HuH-7 (cell line): ENCODE results near the gene ZNF277.
"Not testable (repeated sequence)": the region's sequence is repeated elsewhere in the genome, so short reads cannot be mapped to it uniquely, and the experiment has no call there.

Source experiments
- DNase-seq: peaks from one replicate; pipeline ENCODE4 v3.0.0; 2011; ENCODE audit warnings: low spot score

ZNF277 gene

DNA sequence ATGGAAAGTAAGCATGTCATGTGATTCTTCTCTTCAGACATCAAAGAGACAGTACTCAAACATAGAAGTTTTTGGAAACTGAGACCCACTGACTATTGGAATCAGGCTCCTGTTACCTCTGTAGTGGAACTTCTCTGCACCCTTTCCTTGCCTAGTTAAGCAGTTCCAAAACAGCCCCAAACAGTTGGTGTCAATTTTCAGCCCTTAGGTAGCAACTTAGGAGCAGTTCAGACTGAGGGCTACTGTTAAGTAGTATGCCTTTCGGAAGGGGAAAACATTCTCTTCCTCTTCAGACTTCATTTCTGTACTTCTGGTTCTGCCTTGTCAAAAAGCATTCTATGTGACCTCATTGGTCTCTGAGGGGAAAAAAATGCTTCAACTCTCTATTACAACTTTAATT, 85.7 kb downstream of the ZNF277 start:
- DNase-seq, result no peak

DNA sequence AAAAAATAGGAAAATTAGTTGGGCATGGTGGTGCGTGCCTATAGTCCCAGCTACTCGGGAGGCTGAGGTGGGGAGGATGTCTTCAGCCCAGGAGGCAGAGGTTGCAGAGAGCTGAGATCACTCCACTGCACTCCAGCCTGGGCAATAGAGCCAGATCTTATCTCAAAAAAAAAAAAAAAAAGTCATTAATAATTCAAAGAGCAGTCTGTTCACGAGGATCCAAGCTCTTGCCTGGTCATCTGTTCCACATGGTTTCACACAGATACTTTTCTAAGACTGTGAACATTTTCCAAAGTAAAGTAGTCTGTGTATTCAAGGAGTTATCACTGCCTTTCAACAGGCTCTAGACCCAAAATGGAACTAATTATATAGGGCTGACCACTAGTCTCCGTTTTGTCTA, 86.9 kb downstream of the ZNF277 start:
- DNase-seq, result no peak

DNA sequence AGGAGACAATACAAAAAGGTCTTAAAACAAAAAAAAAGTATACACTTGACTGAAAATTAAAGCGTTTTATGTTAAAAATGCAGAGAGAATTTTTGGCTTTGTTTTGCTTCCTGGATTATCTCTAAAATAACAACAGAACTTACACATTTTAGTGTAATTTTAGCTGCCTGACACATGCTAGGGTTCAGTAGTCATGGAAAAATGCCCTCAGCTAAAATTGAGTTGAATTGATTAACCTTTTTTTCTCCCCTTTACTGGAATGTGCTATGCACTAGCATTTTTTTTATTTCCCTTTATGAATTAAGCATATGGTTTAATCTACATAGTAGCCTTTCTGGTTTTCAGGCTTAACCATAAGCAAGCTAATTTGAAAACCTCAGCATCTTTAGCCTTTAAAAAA, 89.9 kb downstream of the ZNF277 start:
- DNase-seq, result no peak

DNA sequence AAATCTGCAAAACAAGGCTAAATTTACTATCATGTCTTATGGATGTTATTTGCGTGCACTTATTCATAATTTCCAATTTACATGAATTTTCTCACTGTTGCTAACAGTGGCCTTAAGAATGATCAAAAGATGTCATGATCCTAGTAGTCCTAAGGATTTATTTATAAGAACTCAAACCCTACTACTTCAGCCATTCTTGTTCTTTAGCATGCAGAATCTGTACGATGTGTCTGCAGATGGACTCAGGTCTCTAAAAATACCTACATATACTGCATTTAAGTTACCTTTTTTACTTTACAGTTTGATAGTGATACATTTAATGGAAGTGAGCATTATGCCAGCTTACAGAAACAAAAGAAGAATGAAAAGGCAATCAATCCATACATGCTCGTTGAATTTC, 91.2 kb downstream of the ZNF277 start:
- no peak for DNase-seq

DNA sequence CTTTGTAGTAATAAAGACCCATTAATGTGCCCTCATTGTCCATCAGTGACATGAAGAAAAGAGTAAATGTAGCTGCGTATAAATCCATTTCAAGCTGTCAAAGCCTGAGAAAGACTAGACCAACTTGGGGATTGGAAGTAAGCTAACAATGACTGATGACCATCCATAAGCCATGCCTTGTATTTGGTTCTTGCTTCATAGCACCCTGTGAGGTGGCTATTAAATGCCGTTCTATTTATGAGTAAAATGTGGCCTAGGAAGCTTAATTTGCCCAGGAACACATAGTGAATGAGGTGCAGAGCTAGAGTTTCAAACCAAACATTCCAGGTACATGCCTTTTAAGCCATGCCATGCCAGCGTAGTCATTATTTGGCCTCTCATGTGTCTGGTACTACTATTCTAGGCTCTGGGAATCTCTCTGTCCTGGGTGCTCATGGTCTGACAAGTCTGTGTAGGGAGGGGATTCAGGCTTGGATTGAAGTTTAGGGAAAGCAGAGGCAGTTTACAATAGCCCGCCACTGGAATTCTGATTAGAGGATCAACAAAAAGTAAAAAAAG, 92.1 kb downstream of the ZNF277 start:
- no peak for DNase-seq

DNA sequence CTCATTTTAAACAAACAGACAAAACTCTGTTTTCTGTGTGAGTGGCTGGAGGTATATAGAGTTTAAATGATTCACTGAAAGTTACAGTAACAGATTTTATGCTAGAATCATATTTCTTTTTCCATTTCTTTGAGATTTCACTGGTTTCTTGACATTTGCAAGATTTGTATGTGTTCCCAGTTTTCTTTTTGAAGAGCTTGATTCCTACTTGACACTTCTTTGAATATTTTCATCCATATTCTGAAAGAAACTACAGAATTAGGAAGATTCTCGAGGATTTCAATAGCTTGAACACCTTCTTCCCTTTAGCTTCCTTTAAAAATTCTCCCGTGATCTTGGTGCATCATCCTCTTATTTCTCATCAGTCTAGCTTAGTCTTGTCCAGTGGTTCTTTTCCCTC, 93.6 kb downstream of the ZNF277 start:
- DNase-seq, result no peak

DNA sequence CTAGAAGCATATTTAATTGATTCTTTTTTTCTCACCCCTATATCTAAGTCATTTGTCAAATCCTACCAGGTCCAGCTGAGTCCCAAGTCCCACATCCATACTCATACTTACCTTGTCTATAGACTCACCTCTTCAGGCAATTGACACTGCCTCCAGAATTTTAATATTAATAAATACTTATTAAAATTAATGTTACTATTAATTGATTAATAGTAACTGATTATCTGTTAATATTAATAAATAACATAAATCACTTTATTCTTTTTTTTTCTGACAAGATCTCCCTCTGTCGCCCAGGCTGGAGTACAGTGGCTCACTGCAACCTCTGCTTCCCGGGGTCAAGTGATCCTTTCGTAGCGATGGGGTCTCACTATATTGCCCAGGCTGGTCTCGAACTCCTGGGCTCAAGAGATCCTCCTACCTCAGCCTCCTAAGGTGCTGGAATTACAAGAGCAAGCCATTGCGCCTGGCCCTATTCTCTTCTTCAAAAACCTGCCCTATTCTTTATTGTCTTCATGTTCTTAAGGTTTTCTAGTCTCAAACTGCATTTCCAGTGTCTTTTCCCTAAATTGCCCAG, 94.4 kb downstream of the ZNF277 start:
- DNase-seq, result no peak

DNA sequence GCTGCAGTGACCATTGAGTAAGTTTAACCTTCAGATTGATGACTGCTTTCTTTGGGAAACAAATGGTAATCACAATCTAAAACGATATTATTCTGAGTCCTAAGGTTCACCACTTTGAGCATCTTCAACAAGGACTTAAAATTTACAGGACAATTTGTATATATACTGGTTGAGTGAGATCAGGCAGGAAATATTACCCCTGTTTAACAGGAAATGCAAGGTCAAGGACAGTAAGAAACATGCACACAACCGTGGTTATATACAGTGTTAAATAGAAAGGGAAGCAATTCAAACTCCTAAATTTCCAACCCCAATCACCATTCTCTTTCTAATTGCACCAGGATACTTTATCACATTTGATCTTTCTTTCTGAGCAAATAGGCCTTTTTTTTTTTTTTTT, 96.1 kb downstream of the ZNF277 start:
- DNase-seq, result no peak

DNA sequence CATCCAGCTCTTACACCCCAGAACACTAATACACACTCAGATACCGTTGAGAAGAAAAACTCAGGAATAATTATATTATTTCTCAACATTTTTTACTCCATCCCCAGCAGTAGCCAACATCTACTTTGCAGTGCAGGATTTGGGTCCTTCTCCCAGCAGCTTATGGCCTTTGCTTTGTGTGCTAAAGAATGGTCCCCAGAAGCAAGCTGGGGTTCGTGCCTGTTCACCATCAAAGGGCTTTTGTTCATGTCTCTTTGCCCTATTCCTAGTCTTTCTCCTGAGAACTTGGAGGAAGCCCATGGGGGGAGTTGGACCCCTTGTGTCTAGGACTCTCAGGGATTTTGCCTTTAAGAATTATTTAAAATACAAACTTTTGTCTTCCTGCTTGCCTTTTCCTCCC, 100.4 kb downstream of the ZNF277 start:
- no peak for DNase-seq

DNA sequence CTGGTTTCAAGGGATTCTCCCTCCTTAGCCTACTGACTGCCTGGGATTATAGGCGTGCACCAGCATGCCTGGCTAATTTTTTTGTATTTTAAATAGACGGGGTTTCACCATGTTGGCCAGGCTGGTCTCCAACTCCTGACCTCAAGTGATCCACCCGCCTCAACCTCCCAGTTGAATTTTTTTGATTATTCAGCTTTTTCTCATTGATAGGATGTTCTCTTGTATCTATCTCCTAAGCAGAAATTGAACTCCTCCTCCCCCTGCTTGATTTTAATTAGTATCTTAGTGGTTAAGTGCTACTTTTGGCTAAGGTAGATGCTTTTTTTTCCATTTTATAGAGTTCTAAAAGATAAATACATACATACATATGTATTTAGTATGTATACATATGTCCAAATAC, 101.0 kb downstream of the ZNF277 start:
- no peak for DNase-seq

DNA sequence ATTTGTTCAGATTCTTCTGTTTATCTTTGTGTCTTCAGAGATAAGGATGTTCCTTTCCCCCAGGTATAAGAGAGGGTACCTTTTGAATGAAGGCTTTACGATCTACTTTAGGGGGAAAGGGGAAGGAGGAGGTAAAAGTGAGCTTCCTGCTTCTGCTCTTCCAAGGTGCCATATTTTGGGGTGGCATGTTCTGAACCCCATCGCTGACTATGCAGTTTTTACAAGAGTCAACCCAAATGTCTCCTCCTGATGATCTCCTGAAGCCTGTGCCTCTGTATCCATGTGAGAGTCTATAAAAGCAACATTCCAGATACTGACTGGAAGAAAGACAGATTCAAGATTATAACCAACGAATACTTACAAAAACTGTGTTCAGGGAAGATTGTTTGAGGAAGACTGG, 102.5 kb downstream of the ZNF277 start:
- no peak for DNase-seq

DNA sequence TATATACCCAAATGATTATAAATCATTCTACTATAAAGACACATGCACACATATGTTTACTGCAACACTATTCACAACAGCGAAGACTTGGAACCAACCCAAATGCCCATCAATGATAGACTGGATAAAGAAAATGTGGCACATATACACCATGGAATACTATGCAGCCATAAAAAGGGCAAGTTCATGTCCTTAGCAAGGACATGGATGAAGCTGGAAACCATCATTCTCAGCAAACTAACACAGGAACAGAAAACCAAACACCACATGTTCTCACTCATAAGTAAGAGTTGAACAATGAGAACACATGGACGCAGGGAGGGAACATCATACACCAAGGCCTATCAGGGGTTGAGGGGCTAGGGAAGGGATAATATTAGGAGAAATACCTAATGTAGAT, 110.3 kb downstream of the ZNF277 start:
- DNase-seq, result not testable (repeated sequence)

DNA sequence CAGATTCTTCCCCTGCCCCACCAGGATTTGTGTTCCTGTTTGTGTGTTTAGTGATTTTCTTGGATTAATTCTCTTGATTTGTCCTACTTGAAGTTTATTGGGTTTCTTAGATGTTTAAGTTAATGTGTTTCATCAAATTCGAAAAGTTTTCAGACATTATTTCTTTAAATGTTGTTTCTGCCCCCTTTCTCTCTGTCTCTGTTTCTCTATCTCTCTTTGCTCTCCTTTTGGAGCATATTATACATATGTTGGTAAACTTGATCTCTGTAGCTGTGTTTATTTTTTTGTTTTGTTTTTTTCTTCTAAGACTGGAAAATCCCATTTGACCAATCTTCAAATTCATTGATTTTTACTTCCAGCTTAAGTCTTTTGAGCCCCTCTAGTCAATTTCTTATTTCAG, 115.6 kb downstream of the ZNF277 start:
- no peak for DNase-seq

DNA sequence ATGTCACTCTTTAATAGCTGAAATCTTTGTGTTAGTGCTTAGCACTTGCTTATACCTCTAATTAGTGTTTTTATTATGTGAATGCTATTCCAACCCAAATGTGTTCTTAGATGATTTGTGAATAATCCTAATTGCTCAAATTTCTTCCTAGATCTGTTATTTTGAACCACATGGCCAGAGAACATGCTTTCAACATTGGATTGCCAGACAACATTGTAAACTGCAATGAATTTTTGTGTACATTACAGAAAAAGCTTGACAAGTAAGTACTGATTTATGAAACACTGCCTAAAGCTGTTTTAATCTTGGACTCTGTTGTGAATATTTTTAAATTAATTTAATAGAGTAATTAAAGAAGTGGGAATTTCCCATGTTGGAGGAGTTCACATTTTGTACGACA, 121.1 kb downstream of the ZNF277 start:
- DNase-seq, result no peak

DNA sequence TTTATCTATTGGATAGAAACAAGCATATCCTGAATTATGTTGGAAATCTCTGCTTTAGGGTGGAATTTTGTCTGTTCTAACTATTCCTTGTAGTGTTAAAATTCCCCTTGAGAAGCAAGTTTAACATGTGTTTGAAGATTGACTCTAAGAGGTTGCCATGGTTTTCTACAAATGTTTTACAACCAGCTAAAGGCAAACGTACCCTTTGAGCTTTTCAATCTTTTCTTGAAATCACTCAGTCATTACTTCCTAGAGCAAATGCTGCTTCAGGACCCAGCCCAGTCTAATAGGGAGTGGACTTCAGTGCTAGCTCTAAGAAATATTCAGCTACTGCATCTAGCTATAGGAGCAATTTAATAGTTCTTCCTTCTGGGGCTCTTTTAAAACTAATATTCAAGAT, 125.0 kb downstream of the ZNF277 start:
- DNase-seq, result peak; percentile 31

DNA sequence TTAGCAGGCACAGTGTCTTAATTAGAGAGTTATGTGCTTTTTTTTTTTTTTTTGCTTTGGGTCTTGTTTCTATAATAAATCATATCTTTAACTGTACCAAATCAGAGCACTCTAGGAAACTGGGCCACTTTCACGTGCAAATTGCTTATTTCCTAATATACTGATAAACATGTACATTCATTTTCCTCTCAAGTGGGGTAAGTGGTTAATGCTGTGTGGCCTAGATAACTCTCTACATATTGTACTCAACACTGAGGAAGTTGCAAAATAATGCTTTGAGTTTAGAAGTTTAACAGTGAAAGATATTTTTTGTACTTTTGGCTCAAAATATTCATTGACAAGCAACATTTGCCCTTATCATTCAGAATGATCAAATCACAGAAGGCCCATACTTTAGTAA, 127.9 kb downstream of the ZNF277 start:
- no peak for DNase-seq

DNA sequence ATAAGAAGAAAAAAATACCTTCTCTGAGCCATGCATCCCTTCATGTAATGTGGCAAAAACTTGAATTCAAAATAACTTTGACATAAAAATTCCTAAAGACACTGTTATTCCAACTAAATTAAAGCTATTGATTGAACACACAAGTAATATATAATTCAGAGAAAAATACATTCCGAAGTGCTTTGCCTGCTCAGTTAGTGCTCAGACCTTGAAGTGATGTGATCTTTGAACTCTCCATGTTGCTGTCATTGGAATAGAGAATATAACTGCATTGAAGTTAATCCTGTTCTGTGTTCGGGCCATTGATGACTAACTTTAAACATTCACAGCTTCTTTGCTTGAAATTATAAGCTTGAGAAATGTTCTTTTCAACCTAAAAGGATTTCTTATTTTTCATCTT, 129.8 kb downstream of the ZNF277 start:
- DNase-seq, result no peak

DNA sequence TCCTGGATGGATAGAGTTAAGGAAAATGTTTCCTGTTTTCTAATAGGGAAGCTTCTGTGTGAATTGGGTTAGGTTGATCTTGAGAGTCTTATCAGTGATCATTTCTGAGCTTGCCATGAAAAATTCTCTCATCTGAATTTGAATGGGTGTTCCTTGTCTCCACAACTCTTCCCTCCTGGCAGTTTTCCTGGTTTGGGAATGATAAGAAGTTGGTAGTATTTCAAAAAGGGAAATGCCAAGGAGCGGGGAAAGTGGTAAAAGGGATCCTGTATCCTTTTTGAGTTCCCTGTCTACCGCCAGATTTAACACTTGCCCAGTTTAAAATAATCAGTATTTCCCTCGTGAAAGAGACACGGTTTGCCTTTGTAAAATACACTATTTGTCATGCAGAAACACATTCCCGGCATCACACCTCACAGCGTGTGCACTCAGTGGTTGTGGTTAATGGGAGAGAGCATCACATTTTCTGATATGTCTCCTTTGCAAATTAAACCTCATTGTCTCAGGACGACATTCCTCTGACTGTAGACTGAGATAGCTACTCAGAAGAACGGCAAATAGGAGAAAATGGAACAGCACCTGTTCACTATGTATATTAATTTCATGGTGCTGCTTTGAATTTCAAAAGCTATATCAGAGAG, 130.6 kb downstream of the ZNF277 start:
- no peak for DNase-seq

DNA sequence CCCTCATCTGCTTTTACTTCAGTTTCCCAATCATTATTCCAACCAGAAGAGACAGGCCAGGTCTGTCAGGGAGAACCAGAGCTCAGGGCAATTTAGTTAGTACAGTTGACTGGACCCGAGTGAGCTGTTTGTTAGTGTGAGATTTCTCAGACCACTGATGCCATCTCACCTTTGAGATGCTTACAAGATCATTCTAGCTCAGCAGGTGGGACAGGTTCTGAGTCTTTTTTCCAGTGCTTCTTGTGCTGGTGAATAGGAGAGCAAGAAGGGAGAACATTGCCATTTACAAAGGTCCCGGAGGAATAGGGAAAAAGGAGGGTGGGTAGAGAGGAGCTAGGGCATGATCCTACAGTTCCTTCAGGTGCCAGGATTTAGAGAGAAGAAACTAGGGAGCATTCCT, 131.4 kb downstream of the ZNF277 start:
- no peak for DNase-seq

DNA sequence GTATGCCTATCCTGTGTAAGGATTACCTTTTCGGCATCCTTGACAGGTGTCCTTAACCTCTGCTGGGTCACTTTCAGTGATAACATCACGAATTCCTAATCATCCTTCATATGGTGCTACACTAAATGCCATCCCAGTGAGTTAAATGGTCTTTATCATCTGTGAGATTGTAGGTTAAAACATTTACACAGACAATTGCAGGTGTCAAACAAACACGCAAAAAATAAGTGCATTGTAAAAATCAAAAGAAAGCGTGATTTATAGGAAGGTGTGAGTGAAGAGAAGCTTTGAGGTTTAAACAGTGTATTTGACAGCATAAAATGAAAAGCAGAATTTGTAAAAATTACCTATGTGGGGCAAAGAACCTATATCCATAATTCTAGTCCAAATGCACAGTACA, 132.3 kb downstream of the ZNF277 start:
- no peak for DNase-seq

DNA sequence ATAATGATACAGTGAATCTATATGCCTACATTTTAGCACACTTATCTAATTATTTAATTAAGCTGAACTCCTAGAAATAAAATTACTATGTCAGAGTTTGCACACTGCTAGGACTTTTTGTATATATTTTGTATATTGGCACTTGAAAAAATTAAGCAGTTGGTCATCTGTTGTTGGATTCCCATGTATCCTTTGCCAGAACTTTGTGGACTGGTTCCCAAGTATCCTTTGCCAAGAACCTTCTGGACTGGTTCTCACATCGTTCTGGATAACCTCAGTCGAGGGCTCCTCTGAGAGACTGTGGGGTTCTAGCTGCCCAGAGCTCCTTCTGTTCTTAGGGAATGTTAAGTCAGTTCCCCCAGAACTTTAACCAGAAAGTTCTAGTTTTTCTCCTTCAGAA, 135.0 kb downstream of the ZNF277 start:
- DNase-seq, result no peak

DNA sequence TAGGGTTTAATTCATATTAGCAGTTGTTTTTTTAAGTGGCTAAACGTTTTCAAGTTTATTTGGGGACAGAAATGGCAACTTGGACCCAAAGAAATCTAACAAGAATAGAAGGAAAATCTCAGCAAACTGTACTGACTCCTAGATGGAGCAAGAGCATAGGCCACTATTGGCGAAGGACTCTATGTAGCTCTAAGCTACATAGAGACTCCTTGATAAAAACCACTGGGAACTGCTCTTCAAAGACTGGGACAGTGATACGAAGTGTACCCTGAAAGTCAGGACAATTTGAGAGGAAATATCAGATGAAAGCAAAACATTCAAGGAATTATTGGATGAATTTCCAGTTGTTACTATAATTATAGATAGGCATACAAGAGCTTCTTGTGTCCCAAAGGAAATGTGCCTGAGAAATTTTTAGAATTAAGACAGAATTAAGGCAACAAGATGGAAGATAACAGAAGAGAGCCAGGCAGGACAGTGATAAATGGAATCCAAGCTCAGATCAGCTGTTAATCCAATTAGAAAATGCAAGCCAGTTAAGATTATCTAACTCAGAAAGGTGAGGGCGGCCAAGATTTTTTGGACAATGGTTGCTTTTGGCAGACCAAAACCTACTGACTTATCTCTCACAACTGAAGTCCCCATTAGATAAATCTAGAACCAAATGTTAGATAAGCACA, 140.0 kb downstream of the ZNF277 start:
- no peak for DNase-seq

DNA sequence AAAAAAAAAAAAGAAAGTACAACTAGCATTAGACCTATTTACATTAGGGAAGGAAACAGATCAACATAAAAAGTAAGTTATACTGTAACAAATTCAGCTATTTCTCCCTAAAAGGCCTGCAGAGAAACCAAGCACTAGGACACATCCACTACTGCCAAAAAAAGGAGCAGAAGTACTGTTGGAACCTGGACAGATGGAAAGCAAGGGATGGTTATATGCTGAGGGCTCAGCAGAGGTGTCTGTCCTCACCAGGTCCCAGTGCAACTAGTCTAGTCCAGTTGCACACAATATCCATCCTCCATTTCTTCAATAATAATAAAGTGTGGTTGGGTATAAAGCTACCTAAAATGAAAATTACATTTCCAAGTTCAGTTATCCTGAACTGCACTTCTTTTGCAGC, 140.6 kb downstream of the ZNF277 start:
- DNase-seq, result no peak

DNA sequence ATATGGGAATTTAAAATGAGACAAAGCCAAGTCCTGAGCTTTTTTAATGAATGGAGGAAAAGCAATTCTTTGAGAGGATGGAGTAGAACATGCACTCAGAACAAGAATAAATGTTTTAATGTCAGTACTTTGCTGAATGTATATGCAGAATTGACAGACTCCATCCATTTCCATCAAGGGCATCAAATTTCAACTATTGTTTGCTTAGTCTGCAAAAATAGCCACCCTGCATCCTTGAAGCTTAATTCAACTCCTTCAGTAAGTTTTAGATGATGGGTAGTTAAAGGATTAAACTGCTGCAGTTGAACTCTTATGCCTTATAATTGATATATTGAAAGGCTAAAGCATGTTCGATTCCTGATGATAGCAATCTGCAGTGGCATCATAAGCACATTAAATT, 144.1 kb downstream of the ZNF277 start:
- DNase-seq, result no peak
